ENCODE measurements around the gene S1PR5.
"Not testable (repeated sequence)": the region's sequence is repeated elsewhere in the genome, so short reads cannot be mapped to it uniquely, and the experiment has no call there.

The S1PR5 gene

DNA sequence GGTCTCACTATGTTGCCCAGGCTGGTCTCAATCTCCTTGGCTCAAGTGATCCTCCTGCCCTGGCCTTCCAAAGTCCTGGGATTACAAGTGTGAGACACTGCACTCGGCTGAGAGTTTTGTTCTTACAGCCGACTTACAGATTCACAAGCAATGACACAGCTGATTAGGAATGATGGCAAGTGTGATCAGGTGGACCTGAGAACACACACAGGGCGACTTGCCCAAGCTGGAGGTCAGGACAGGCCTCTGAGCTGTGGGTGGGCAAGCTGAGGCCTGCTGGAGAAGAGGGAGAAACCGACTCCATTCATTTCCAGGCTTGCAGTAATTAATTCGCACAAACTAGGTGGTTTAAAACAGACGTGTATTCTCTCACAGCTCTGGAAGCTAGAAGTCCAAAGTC lies 18.4 kb upstream of the S1PR5 start:
- H3K27ac ChIP-seq: no peak overlapping the region
- TF ChIP-seq ZFX (IDR thresholded peaks at IDR 0.05; ENCODE audit: borderline replicate concordance): no peak
- TF ChIP-seq, protein P1, sequence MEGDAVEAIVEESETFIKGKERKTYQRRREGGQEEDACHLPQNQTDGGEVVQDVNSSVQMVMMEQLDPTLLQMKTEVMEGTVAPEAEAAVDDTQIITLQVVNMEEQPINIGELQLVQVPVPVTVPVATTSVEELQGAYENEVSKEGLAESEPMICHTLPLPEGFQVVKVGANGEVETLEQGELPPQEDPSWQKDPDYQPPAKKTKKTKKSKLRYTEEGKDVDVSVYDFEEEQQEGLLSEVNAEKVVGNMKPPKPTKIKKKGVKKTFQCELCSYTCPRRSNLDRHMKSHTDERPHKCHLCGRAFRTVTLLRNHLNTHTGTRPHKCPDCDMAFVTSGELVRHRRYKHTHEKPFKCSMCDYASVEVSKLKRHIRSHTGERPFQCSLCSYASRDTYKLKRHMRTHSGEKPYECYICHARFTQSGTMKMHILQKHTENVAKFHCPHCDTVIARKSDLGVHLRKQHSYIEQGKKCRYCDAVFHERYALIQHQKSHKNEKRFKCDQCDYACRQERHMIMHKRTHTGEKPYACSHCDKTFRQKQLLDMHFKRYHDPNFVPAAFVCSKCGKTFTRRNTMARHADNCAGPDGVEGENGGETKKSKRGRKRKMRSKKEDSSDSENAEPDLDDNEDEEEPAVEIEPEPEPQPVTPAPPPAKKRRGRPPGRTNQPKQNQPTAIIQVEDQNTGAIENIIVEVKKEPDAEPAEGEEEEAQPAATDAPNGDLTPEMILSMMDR (IDR thresholded peaks at IDR 0.05): no peak

- H3K27ac ChIP-seq: no peak overlapping the region
- TF ChIP-seq ZFX (IDR thresholded peaks at IDR 0.05; ENCODE audit: borderline replicate concordance): no peak
- TF ChIP-seq, protein P1 (IDR thresholded peaks at IDR 0.05): no peak
Observed at GRCh38 chr19:10533646-10534386, 16.6 kb upstream of the S1PR5 start.

DNA sequence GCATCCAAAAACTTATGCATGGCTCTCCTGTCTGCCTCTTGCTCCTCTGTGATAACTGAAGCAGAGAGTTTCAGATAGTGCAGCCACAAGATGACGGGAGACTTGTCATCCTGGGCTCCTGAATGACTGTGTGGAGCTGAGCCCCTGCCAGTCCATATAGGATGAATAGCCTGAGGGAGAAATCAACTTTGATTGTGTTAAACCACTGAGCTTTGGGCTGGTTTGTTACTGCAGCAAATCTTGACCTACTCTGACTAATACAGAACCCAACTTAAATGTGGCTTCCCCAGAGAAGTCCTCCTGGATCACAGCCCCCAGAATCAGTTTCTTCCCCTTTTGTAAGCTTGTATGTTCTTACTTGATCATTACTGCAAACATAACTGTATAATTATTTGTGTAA lies 15.2 kb upstream of the S1PR5 start:
- no peak overlapping the region for H3K27ac ChIP-seq
- TF ChIP-seq, protein P1 (IDR thresholded peaks at IDR 0.05): no peak
- TF ChIP-seq ZFX (IDR thresholded peaks at IDR 0.05; ENCODE audit: borderline replicate concordance): no peak

GRCh38 chr19:10526887-10527286 lies 9.6 kb upstream of the S1PR5 start:
- not testable (repeated sequence) for H3K27ac ChIP-seq

DNA sequence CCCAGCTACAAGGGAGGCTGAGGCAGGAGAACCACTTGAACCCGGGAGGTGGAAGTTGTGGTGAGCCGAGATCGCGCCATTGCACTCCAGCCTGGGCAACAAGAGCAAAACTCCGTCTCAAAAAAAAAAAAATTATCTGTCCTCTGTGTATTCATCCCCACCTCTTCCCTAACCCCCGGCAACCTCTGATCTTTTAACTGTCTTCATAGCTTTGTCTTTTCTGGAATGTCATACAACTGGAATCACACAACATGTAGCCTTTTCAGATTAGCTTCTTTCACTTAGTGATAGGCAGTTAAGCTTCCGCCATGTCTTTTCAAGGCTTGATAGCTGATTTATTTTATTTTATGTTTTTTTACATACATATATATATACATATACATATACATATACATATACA lies 8.4 kb upstream of the S1PR5 start:
- TF ChIP-seq, protein P1 (IDR thresholded peaks at IDR 0.05): no peak
- TF ChIP-seq ZFX (IDR thresholded peaks at IDR 0.05; ENCODE audit: borderline replicate concordance): no peak
- no peak overlapping the region for H3K27ac ChIP-seq

DNA sequence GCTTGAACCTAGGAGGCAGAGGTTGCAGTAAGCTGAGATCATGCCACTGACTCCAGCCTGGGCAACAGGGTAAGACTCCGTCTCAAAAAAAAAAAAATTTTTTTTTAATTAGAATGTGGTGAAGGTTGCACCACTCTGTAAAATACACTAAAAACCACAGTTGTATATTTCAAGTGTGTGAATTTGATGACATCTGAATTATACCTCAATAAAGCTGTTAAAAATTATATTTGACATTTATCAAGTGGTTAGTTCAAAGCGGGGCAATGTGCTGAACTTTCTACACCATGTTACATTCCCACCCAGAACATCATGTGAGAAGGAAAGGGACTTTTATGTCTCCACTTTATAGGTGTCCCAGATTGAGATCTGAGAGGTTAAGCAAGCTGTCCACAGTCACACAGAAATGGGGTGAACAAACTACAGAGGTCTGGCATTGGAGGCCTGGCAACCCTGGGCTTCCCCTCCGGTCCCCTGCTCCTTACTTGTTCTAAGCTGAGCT lies 5.9 kb upstream of the S1PR5 start:
- H3K27ac ChIP-seq: no peak overlapping the region
- TF ChIP-seq, protein P1 (IDR thresholded peaks at IDR 0.05): no peak
- TF ChIP-seq ZFX (IDR thresholded peaks at IDR 0.05; ENCODE audit: borderline replicate concordance): no peak

DNA sequence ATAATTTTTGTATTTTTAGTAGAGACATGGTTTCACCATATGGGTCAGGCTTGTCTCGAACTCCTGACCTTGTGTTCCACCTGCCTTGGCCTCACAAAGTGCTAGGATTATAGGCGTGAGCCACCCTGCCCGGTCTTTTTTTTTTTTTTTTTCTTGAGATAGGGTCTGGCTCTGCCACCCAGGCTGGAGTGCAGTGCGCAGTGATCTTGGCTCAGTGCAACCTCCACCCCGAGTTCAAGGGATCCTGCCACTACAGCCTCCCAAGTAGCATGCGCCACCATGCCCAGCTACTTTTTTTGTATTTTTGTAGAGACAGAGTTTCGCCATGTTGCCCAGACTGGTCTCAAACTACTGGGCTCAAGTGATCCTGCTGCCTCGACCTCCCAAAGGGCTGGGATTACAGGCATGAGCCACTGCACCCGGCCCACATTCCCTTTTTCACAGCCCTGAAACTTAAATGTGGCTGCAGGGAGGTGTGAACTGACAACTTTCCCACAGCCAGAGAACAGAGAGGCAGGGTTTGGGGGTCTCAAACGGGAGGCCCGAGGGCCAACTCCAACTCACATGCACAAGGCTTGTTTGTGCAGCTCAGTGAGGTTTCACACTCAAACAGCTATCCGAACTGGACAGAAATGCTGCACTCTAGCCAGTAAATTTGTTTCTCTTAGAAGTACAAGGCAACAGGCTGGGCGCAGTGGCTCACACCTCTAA lies 4.4 kb upstream of the S1PR5 start:
- TF ChIP-seq, protein P1 (IDR thresholded peaks at IDR 0.05): no peak
- TF ChIP-seq ZFX (IDR thresholded peaks at IDR 0.05; ENCODE audit: borderline replicate concordance): no peak
- no peak overlapping the region for H3K27ac ChIP-seq
